ENCODE data around the gene HPCA.

- TF ChIP-seq CTCF (IDR thresholded peaks at IDR 0.05) (no peak), POLR2A (IDR thresholded peaks at IDR 0.05) (no peak)
Measured at GRCh38 chr1:32898958-32899357, 12.7 kb downstream of the HPCA start.

Data from esophagus squamous epithelium (tissue), 4 donors.